ENCODE data around the gene BBS12. TPM values are rescaled to one million over a fixed set of nuclear protein-coding genes. Genes with fewer than 3 reads are reported as not detected.

Gene BBS12
- total RNA-seq, 1 donor from 2014 or later, result 2.2 TPM

DNA sequence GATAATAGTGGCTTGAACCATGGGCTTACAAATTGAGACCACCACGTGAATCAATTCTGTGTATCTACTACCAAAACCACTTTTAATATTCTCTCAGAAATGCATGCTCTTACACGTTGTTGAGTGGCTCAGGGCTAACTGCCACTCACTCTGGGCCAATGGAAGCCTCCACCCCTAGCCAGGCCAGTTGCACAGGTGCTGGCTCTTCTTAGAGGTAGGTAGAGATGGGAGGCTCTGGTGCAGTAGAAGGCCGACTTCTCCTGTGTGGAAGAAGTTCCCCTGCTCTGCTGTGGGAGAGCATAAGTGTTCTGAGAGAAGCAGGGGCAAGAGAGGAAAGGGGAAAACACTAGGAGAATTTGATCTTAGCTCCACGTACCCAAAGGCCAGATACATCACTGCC, 25.0 kb upstream of the BBS12 start:
- Histone ChIP-seq H3K4me3 (no peak overlapping the region), H3K36me3 (no peaks in the 10 kb centered on the region), H3K4me1 (no peaks in the 10 kb centered on the region), H3K9me3 (no peaks in the 10 kb centered on the region), H3K27me3 (no peaks in the 10 kb centered on the region), H3K27ac (no peak overlapping the region)
- TF ChIP-seq POLR2A (IDR thresholded peaks at IDR 0.05) (no peak), CTCF (IDR thresholded peaks at IDR 0.05) (no peak), POLR2AphosphoS5 (IDR thresholded peaks at IDR 0.05; ENCODE audit: insufficient read depth in 1 of 2, low read depth in 1 of 2) (no peak)
- intact Hi-C loops (cut with DNase I), result no loop called here
- no peak for DNase-seq (ENCODE audit: extremely low spot score in 2 of 2)

DNA sequence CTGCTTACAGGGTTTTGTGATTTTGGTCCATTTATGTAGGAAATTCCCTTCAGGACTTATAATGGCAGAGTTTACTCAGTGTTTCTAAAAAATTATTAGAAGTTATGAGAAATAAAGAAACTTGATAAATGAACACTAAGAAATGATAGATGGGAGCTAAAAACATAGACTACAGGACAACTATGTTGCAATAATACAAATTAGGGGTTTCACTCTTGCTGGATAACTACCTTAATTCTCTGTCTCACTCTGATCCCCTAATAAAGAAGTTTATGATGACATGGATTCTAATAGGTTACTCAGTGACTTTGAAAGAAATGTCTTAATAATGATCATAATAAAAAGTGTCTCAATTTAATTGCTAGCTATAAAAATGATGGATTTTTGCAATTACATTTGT, 23.3 kb upstream of the BBS12 start:
- intact Hi-C loops (cut with DNase I), result no loop called here

GRCh38 chr4:122710434-122711308, 21.8 kb upstream of the BBS12 start:
- no peak for DNase-seq (ENCODE audit: extremely low spot score in 2 of 2)
- Histone ChIP-seq H3K4me3 (no peak overlapping the region), H3K27ac (no peak overlapping the region), H3K27me3 (no peaks in the 10 kb centered on the region), H3K4me1 (no peaks in the 10 kb centered on the region), H3K9me3 (no peaks in the 10 kb centered on the region), H3K36me3 (no peaks in the 10 kb centered on the region)
- intact Hi-C loops (cut with DNase I), result no loop called here
- TF ChIP-seq CTCF (IDR thresholded peaks at IDR 0.05) (no peak), POLR2A (IDR thresholded peaks at IDR 0.05) (no peak), POLR2AphosphoS5 (IDR thresholded peaks at IDR 0.05; ENCODE audit: insufficient read depth in 1 of 2, low read depth in 1 of 2) (no peak)

More for the DNA sequence above, 23.3 kb upstream of the BBS12 start:
- Histone ChIP-seq H3K36me3 (no peaks in the 10 kb centered on the region), H3K27ac (no peak overlapping the region), H3K4me1 (no peaks in the 10 kb centered on the region), H3K9me3 (no peaks in the 10 kb centered on the region), H3K4me3 (no peak overlapping the region), H3K27me3 (no peaks in the 10 kb centered on the region)
- DNase-seq (ENCODE audit: extremely low spot score in 2 of 2), result no peak
- TF ChIP-seq POLR2AphosphoS5 (IDR thresholded peaks at IDR 0.05; ENCODE audit: insufficient read depth in 1 of 2, low read depth in 1 of 2), result no peak
- TF ChIP-seq CTCF (IDR thresholded peaks at IDR 0.05), result no peak
- TF ChIP-seq POLR2A (IDR thresholded peaks at IDR 0.05), result no peak

GRCh38 chr4:122711919-122712318, 20.6 kb upstream of the BBS12 start:
- no peak overlapping the region for H3K4me3 ChIP-seq
- no peaks in the 10 kb centered on the region for H3K27me3 ChIP-seq
- TF ChIP-seq CTCF (IDR thresholded peaks at IDR 0.05) (no peak), POLR2AphosphoS5 (IDR thresholded peaks at IDR 0.05; ENCODE audit: insufficient read depth in 1 of 2, low read depth in 1 of 2) (no peak), POLR2A (IDR thresholded peaks at IDR 0.05) (no peak)
- DNase-seq (ENCODE audit: extremely low spot score in 2 of 2), result no peak
- H3K4me1 ChIP-seq, result no peaks in the 10 kb centered on the region
- no peaks in the 10 kb centered on the region for H3K9me3 ChIP-seq
- no peaks in the 10 kb centered on the region for H3K36me3 ChIP-seq
- intact Hi-C loops (cut with DNase I), result no loop called here
- no peak overlapping the region for H3K27ac ChIP-seq

GRCh38 chr4:122712782-122713181, 19.7 kb upstream of the BBS12 start:
- H3K36me3 ChIP-seq, result no peaks in the 10 kb centered on the region
- no peak for DNase-seq (ENCODE audit: extremely low spot score in 2 of 2)
- no peaks in the 10 kb centered on the region for H3K9me3 ChIP-seq
- H3K4me3 ChIP-seq, result no peak overlapping the region
- TF ChIP-seq POLR2AphosphoS5 (IDR thresholded peaks at IDR 0.05; ENCODE audit: insufficient read depth in 1 of 2, low read depth in 1 of 2) (no peak), CTCF (IDR thresholded peaks at IDR 0.05) (no peak), POLR2A (IDR thresholded peaks at IDR 0.05) (no peak)
- intact Hi-C loops (cut with DNase I), result no loop called here
- H3K4me1 ChIP-seq, result no peaks in the 10 kb centered on the region
- no peak overlapping the region for H3K27ac ChIP-seq
- no peaks in the 10 kb centered on the region for H3K27me3 ChIP-seq

Measured in vagina (tissue), 2 donors.